Left lobe of liver (tissue), 2 donors: ENCODE results near the gene COPZ2. TPM values are rescaled to one million over a fixed set of nuclear protein-coding genes. Genes with fewer than 3 reads are reported as not detected.
"Not testable (repeated sequence)": the region's sequence is repeated elsewhere in the genome, so short reads cannot be mapped to it uniquely, and the experiment has no call there.

Experiments used
- ATAC-seq: fragments of 200-7000 bp; cut with Tn5 transposase; one replicate; pipeline ENCODE4 v1.9.1; 2020; ENCODE audit warnings: mild to moderate bottlenecking, moderate library complexity
- DNase-seq: peaks from one replicate; pipeline ENCODE4 v3.0.0-alpha.2; 2020; ENCODE audit warnings: low spot score
- total RNA-seq: library from RNA; stranded (reverse); gene quantifications from one replicate; pipeline ENCODE4 v1.2.1, GENCODE V29; 2021
- donor health status: DM: no; HTN: no; CAD: no; lungs with moderate emphysema.
- donor health status: DM: no; HTN: yes; CAD: no.

Gene COPZ2
- total RNA-seq, 1 donor from 2014 or later: 23.1 TPM

GRCh38 chr17:47989700-47990099 lies 47.9 kb downstream of the COPZ2 start:
- ATAC-seq (no peak), DNase-seq (no peak)

- ATAC-seq: no peak
- DNase-seq: no peak
These were observed 48.4 kb downstream of the COPZ2 start for GRCh38 chr17:47989159-47989558.

- ATAC-seq, DNase-seq: not testable (repeated sequence)
These were observed 49.2 kb downstream of the COPZ2 start for GRCh38 chr17:47988445-47988844.

GRCh38 chr17:47987240-47987835 lies 50.3 kb downstream of the COPZ2 start:
- DNase-seq (no peak), ATAC-seq (peak; percentile 45)

- DNase-seq (no peak), ATAC-seq (no peak)
These were observed 51.1 kb downstream of the COPZ2 start for GRCh38 chr17:47986520-47986919.

GRCh38 chr17:47983492-47984223 lies 53.9 kb downstream of the COPZ2 start:
- DNase-seq (no peak), ATAC-seq (no peak)

GRCh38 chr17:47982645-47983390 lies 54.8 kb downstream of the COPZ2 start:
- DNase-seq (no peak), ATAC-seq (no peak)

- ATAC-seq (no peak), DNase-seq (no peak)
These were observed 55.4 kb downstream of the COPZ2 start for GRCh38 chr17:47982091-47982617.

- no peak for ATAC-seq
- no peak for DNase-seq
These were observed 56.1 kb downstream of the COPZ2 start for GRCh38 chr17:47981462-47981861.

- no peak for ATAC-seq
- no peak for DNase-seq
These were observed 57.1 kb downstream of the COPZ2 start for GRCh38 chr17:47980541-47980940.

- peak; percentile 50 for DNase-seq
- peak; percentile 65 for ATAC-seq
These were observed 59.3 kb downstream of the COPZ2 start for GRCh38 chr17:47978324-47978723.

Other genes starting within 250 kb of the COPZ2 start
- 1.0 TPM for gene OSBPL7, start 216.0 kb downstream of the COPZ2 start, total RNA-seq
- 16.4 TPM for gene MRPL10, start 206.3 kb downstream of the COPZ2 start, total RNA-seq
- 0.40 TPM for gene LRRC46, start 206.1 kb downstream of the COPZ2 start, total RNA-seq
- gene SCRN2, start 196.5 kb downstream of the COPZ2 start, total RNA-seq: 28.4 TPM
- gene SP6, start 186.6 kb downstream of the COPZ2 start, total RNA-seq: 0.08 TPM
- gene SP2, start 141.6 kb downstream of the COPZ2 start, total RNA-seq: 5.4 TPM
- gene PNPO, start 96.2 kb downstream of the COPZ2 start, total RNA-seq: 128 TPM
- gene PRR15L, start 79.9 kb downstream of the COPZ2 start, total RNA-seq: 1.3 TPM
- 107 TPM for gene CDK5RAP3, start 66.7 kb downstream of the COPZ2 start, total RNA-seq
- gene NFE2L1, start 10.6 kb upstream of the COPZ2 start, total RNA-seq: 150 TPM
- gene CBX1, start 63.7 kb upstream of the COPZ2 start, total RNA-seq: 8.2 TPM
- 9.8 TPM for gene SNX11, start 70.0 kb upstream of the COPZ2 start, total RNA-seq